CD4-positive, alpha-beta T cell (primary cell): ENCODE measurements around the gene RPUSD3. TPM values are rescaled to one million over a fixed set of nuclear protein-coding genes. Genes with fewer than 3 reads are reported as not detected.

ENCODE experiments used
- ATAC-seq: fragments of 200-7000 bp; cut with Tn5 transposase; one replicate; pipeline ENCODE4 v1.10.0; 2022; ENCODE audit warnings: mild to moderate bottlenecking; ENCODE audit not compliant: poor library complexity
- CTCF ChIA-PET: fragments of 350-600 bp; sonication (Branson Sonifier 250); formaldehyde crosslinking; loops from one replicate; lab custom pipeline; 2021; ENCODE audit warnings: antibody characterized with exemption, inconsistent platforms; lab: Charles Lee
- POLR2A ChIA-PET: fragments of 350-600 bp; sonication (Branson Sonifier 250); formaldehyde crosslinking; loops from one replicate; lab custom pipeline; 2021; ENCODE audit warnings: antibody characterized with exemption, inconsistent platforms; lab: Charles Lee
- DNase-seq, 14 experiments: peaks; one replicate each; pipeline ENCODE4 v3.0.0-alpha.2; 2013 to 2020; ENCODE audit warnings: mixed read lengths in 2 of 14
- H3K27ac ChIP-seq, 2 donors: one replicate each; pipeline versions ENCODE4 v1.5.1 to v1.7.0; 2013; ENCODE audit warnings: low read length in 2 of 2, low read depth in 1 of 2, mild to moderate bottlenecking in 1 of 2
- H3K27me3 ChIP-seq, 2 experiments: 1 replicate in 1 of 2; 2 replicates in 1 of 2; pipeline versions ENCODE4 v1.6.1 to v1.7.0; 2013; ENCODE audit warnings: low read length in 2 of 2, control low read depth in 1 of 2, mild to moderate bottlenecking in 1 of 2, moderate library complexity in 1 of 2; ENCODE audit not compliant: insufficient read depth in 2 of 2, control insufficient read depth in 1 of 2
- H3K36me3 ChIP-seq: one replicate; pipeline ENCODE4 v1.6.1; 2013; ENCODE audit warnings: low read length, control low read depth; ENCODE audit not compliant: insufficient read depth
- H3K4me1 ChIP-seq: one replicate; pipeline ENCODE4 v1.6.1; 2013; ENCODE audit warnings: low read length, control low read depth; ENCODE audit not compliant: insufficient read depth
- H3K4me3 ChIP-seq: one replicate; pipeline ENCODE4 v1.5.1; 2013; ENCODE audit warnings: mild to moderate bottlenecking, low read length, moderate library complexity
- H3K9me3 ChIP-seq, 2 experiments: 1 replicate in 1 of 2; 2 replicates in 1 of 2; pipeline versions ENCODE4 v1.6.1 to v1.7.0; 2013; ENCODE audit warnings: low read length in 2 of 2, mild to moderate bottlenecking in 2 of 2, control low read depth in 1 of 2, moderate library complexity in 1 of 2; ENCODE audit not compliant: control insufficient read depth in 1 of 2, insufficient read depth in 1 of 2
- H3K27ac Mint-ChIP-seq: one replicate; pipeline ENCODE4 v1.8.0; 2020; ENCODE audit warnings: mixed read lengths
- H3K27me3 Mint-ChIP-seq: one replicate; pipeline ENCODE4 v1.8.0; 2021; ENCODE audit warnings: mixed read lengths
- H3K36me3 Mint-ChIP-seq: one replicate; pipeline ENCODE4 v1.8.0; 2021; ENCODE audit warnings: low read depth, mixed read lengths
- H3K4me1 Mint-ChIP-seq: one replicate; pipeline ENCODE4 v1.8.0; 2021; ENCODE audit warnings: low read depth, mixed read lengths
- H3K4me3 Mint-ChIP-seq: one replicate; pipeline ENCODE4 v1.8.0; 2020; ENCODE audit warnings: mild to moderate bottlenecking, mixed read lengths
- H3K9me3 Mint-ChIP-seq: one replicate; pipeline ENCODE4 v1.8.0; 2020; ENCODE audit warnings: mixed read lengths
- intact Hi-C, 2 experiments: fragments of 100-400 bp; cut with DNase I in 1 of 2; cut with micrococcal nuclease in 1 of 2; formaldehyde crosslinking; loops; one replicate each; pipeline versions ENCODE4 v1.15.1 to v1.9.0; 2023 to 2025; cut with DNase I, micrococcal nuclease
- total RNA-seq, 174 experiments: library from RNA in 2 of 174; stranded (reverse) in 2 of 174; gene quantifications; one replicate each; pipeline ENCODE4 v1.2.3 and lab custom pipeline; 2021 to 2026
- TF ChIP-seq, protein P1 (sequence below): fragments of 200-600 bp; IDR thresholded peaks from one replicate; pipeline ENCODE4 v1.8.0; 2022; ENCODE audit warnings: antibody characterized with exemption, mild to moderate bottlenecking

Gene RPUSD3
- total RNA-seq, 2 experiments from 2014 or later: 7.9 to 8.1 TPM

DNA sequence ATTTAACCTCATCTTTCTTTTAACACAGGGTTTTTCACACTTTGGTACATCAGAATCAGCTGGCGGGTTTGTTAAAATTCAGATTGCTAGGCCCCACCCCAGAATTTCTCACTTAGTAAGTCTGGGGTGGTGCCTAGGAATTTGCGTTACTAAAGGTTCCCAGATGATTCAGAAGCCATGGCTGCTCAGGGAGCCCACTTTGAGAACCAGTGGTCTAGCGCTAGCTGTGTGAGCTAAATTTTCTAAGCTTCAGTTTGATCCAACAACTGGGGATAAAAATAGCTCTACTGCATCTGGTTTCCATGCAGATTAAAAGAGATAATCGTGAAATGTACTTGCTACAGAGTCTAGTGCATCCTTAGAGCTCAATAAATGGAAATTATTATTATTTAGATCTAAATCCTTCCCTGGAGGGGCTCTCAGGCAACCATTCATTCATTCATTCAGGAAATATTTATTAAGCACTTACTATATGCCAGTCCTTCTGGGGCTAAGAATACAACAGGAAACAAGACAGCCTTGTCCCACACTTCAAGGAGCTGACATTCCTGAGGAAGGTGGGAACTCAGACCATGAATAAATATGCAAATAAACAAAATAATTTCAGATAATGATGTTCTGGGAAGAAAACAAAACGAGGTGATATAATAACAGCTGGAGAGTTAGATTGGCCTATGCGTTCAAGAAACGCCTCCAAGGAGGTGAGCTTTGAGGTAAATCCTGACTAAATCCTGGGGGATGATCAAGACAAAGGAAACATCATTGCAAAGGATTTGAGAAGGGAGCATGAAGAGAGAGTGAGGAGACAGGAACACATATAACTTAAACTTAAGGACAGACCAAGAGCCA is 40.1 kb upstream of the RPUSD3 start:
- Mint-ChIP-seq H3K9me3 (no peaks in the 10 kb centered on the region), H3K4me1 (no peaks in the 10 kb centered on the region), H3K36me3 (no peaks in the 10 kb centered on the region), H3K27me3 (no peaks in the 10 kb centered on the region), H3K27ac (no peak overlapping the region), H3K4me3 (no peak overlapping the region)
- Histone ChIP-seq H3K9me3 (no peaks in the 10 kb centered on the region), H3K27me3 (no peaks in the 10 kb centered on the region), H3K4me3 (no peak overlapping the region), H3K36me3 (no peaks in the 10 kb centered on the region), H3K27ac (no peak overlapping the region), H3K4me1 (no peaks in the 10 kb centered on the region)
- TF ChIP-seq, protein P1, sequence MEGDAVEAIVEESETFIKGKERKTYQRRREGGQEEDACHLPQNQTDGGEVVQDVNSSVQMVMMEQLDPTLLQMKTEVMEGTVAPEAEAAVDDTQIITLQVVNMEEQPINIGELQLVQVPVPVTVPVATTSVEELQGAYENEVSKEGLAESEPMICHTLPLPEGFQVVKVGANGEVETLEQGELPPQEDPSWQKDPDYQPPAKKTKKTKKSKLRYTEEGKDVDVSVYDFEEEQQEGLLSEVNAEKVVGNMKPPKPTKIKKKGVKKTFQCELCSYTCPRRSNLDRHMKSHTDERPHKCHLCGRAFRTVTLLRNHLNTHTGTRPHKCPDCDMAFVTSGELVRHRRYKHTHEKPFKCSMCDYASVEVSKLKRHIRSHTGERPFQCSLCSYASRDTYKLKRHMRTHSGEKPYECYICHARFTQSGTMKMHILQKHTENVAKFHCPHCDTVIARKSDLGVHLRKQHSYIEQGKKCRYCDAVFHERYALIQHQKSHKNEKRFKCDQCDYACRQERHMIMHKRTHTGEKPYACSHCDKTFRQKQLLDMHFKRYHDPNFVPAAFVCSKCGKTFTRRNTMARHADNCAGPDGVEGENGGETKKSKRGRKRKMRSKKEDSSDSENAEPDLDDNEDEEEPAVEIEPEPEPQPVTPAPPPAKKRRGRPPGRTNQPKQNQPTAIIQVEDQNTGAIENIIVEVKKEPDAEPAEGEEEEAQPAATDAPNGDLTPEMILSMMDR: no peak
- ChIA-PET CTCF (interaction anchor here (1.3 kb wide), 1 partner anchor 49 kb away, joined by 6 read pairs; no protein-coding TSS in a partner anchor), POLR2A (interaction anchor here (0.6 kb wide), 1 partner anchor 241 kb away, joined by 3 read pairs; no protein-coding TSS in a partner anchor)
- intact Hi-C loops: no loop called here
- no peak for DNase-seq
- ATAC-seq: no peak

DNA sequence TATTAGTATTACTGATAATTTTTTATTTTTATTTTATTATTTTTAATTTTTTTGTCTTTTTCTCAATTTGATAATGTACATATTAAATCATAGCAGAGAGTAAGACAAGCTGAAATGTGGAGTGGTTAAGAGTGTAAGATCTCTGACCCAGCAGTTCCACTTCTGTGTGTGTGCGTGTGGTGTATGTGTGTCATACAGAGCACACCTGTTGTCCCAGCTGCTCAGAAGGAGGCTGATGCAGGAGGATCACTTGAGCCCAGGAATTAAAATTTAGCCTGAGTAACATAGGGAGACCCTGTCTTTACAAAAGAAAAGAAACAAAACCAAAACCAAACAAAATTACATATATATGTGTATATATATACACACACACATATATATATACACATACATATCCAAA is 37.6 kb upstream of the RPUSD3 start:
- H3K36me3 ChIP-seq: no peaks in the 10 kb centered on the region
- no peaks in the 10 kb centered on the region for H3K36me3 Mint-ChIP-seq
- H3K9me3 Mint-ChIP-seq: no peaks in the 10 kb centered on the region
- no peaks in the 10 kb centered on the region for H3K27me3 Mint-ChIP-seq
- no peaks in the 10 kb centered on the region for H3K9me3 ChIP-seq
- no peak overlapping the region for H3K27ac Mint-ChIP-seq
- no peak for ATAC-seq
- H3K4me3 ChIP-seq: no peak overlapping the region
- POLR2A ChIA-PET: no interaction called here
- TF ChIP-seq, protein P1: no peak
- CTCF ChIA-PET: no interaction called here
- no peak overlapping the region for H3K4me3 Mint-ChIP-seq
- H3K4me1 ChIP-seq: no peaks in the 10 kb centered on the region
- H3K4me1 Mint-ChIP-seq: no peaks in the 10 kb centered on the region
- H3K27me3 ChIP-seq: no peaks in the 10 kb centered on the region
- intact Hi-C loops: no loop called here
- H3K27ac ChIP-seq: no peak overlapping the region
- no peak for DNase-seq

DNA sequence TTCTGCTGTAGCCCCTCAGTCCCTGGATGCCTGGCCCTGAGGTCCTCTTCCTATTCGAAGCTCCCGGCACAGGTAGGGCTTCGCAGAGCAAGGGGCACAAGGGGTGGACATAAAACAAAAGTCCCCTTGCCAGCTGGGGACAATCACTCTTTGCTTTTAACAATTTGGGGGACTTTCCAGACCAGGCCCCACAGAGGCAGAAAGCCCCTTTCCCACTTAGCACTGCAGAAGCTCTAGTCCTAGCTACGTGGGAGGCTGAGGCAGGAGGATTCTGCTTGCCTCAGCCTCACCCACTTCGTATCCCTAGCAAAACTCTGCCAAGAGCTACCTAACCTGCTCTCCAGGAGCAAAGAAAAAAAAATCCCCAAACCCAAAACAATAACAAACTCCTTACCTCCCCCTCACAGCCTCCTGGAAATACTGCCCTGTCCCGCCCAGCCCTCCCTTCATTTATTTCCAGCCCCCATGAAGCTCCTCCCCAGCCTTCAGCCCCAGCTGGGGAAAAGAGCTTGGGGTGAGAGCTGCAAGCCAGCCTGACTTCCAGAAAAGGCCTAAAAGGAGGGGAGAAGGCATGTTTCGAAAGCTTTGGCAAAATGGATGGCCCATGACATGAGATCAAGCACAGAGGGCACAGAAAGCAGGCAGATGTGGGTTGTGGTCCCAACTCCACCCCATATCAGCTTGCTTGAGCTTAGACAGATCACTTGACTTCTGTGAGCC is 36.2 kb upstream of the RPUSD3 start, which contains the start of gene CIDEC:
Gene CIDEC, minus strand, starts transcription at position 424 of the 720 bp plus-strand sequence. CDS start 1,767 bp downstream, outside the sequence.
- TF ChIP-seq, protein P1: no peak
- H3K9me3 ChIP-seq: no peaks in the 10 kb centered on the region
- intact Hi-C loops: no loop called here
- POLR2A ChIA-PET: no interaction called here
- no peaks in the 10 kb centered on the region for H3K36me3 ChIP-seq
- no peak within 1 kb of the TSS for H3K27ac Mint-ChIP-seq
- DNase-seq: no peak
- H3K36me3 Mint-ChIP-seq: no peaks in the 10 kb centered on the region
- no peaks in the 10 kb centered on the region for H3K4me1 ChIP-seq
- no peak within 1 kb of the TSS for H3K4me3 ChIP-seq
- H3K27me3 ChIP-seq: no peaks in the 10 kb centered on the region
- H3K4me3 Mint-ChIP-seq: no peak within 1 kb of the TSS
- no peak for ATAC-seq
- H3K27me3 Mint-ChIP-seq: no peaks in the 10 kb centered on the region
- H3K27ac ChIP-seq: no peak within 1 kb of the TSS
- no peaks in the 10 kb centered on the region for H3K9me3 Mint-ChIP-seq
- H3K4me1 Mint-ChIP-seq: no peaks in the 10 kb centered on the region
- CTCF ChIA-PET: no interaction called here
